Erythroblast (primary cell): Measurements from ENCODE around the gene SF1.

Experiments
- GATA1 ChIP-seq: IDR thresholded peaks from 2 replicates; pipeline ENCODE4 v1.6.1; 2011; ENCODE audit warnings: low read depth, mild to moderate bottlenecking, control low read depth, low read length, moderate library complexity
- POLR2A ChIP-seq: IDR thresholded peaks from 2 replicates; pipeline ENCODE4 v1.6.1; 2011; ENCODE audit warnings: mild to moderate bottlenecking, low read length

DNA sequence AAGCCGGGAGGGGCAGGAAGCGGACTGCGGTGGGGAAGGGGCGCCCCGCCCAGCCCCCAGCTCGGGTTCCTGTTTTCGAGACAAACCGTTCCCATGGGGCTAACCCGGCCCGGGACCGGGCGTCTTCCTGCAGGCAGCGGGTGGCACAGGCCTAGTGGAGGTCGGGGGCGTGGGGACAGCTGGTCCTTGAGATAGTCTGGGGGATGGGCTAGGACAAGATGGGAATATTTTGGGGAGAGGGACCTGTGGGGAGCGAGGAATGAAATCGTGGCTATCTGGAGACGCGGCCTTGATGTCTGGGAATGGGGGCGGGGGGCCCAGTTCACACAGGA is 33.2 kb downstream of the SF1 start:
- no peak for TF ChIP-seq POLR2A
- TF ChIP-seq GATA1, result no peak
